ENCODE results near the gene TMEM181.
A peak's percentile ranks its signal among the peaks of the same experiment; 100 is the strongest.
"Not testable (repeated sequence)": the region's sequence is repeated elsewhere in the genome, so short reads cannot be mapped to it uniquely, and the experiment has no call there.

Gene TMEM181

DNA sequence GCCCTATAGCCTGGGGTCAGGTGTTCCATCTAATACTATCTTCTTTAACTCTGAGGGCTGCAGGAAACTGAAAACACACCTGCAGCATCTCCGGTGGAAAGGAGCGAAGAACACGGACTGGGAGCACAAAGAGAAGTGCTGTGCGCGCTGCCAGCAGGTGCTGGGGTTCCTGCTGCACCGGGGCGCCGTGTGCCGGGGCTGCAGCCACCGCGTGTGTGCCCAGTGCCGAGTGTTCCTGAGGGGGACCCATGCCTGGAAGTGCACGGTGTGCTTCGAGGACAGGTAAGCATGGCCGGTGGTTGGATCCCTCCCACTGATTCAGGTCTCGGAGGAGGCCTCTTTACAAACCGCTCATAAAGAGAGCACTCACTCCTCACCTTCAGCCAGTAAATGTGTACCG, 105.4 kb downstream of the TMEM181 start:
- DNase-seq (ENCODE audit: low read depth), result no peak
- H3K4me3 ChIP-seq (ENCODE audit: low read depth, low read length), result no peak overlapping the region
- TF ChIP-seq, protein P1, sequence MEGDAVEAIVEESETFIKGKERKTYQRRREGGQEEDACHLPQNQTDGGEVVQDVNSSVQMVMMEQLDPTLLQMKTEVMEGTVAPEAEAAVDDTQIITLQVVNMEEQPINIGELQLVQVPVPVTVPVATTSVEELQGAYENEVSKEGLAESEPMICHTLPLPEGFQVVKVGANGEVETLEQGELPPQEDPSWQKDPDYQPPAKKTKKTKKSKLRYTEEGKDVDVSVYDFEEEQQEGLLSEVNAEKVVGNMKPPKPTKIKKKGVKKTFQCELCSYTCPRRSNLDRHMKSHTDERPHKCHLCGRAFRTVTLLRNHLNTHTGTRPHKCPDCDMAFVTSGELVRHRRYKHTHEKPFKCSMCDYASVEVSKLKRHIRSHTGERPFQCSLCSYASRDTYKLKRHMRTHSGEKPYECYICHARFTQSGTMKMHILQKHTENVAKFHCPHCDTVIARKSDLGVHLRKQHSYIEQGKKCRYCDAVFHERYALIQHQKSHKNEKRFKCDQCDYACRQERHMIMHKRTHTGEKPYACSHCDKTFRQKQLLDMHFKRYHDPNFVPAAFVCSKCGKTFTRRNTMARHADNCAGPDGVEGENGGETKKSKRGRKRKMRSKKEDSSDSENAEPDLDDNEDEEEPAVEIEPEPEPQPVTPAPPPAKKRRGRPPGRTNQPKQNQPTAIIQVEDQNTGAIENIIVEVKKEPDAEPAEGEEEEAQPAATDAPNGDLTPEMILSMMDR (IDR thresholded peaks at IDR 0.05; ENCODE audit: control insufficient read depth, extremely low read depth, insufficient read depth), result no peak

DNA sequence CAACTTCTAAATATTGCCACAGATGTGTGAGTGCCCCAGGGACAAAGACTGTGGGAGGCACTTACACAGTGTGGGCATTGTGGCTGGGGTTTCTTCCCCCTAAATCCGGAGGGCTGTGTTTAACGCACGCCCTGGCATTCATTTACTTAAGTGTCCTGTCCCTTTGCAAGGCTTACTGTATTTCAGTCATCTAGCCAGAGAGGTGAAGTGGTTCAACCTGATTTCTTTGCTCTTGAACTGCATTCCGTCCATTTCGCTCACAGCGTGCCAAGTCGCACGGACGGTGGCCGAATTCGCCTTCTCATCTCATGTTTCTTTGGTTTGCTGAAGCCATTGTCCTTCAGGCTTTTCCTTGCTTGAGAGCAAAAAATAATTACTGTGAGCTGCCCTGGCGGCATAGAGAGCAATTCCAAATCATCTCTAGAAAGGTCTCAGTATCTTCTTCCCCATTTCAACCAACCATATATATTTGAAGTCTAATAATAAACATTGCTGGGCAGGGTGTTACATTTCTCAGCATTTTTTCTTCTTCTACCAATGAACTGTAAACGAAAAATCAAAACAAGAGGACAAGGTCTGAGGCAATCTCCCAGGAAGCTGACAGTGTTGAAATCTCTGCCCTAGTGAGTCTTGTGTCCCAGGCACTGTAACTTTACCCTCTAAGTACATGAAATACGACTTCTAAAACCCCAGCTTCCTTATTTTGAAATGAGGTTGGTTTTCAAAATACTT, 106.9 kb downstream of the TMEM181 start:
- H3K4me3 ChIP-seq (ENCODE audit: low read depth, low read length), result no peak overlapping the region
- DNase-seq (ENCODE audit: low read depth), result peak; percentile 55
- TF ChIP-seq, protein P1 (IDR thresholded peaks at IDR 0.05; ENCODE audit: control insufficient read depth, extremely low read depth, insufficient read depth), result no peak

DNA sequence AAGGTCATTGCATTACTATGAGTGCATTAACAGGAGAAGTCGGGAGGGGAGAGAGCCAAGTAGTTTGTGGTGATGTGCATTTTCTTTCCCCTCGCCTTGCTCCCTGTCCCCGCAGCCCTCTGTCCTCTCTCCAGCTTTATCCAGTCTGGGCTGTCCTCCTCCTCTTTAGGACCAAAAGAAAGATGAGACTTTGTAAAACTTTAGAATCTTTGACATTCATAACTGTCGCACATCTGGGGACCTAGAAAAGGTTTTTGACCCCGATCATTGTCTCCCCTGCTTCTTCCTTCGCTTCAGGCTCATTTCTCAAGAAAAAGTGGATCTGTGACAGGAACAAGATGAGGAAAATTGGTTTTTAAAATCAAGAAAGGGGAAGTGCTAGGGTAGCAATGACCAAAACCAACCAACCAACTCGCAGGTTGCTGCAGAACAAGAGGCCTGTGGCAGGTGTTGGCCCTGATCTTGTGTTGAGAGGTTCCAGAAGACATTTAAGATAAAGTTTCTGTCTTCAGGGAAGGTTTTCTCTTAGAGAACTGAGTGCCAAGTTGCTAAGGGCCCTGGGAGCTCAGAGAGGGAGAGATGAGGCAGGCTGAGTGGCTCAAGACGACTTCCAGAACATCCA, 107.6 kb downstream of the TMEM181 start:
- no peak for DNase-seq (ENCODE audit: low read depth)
- TF ChIP-seq, protein P1 (IDR thresholded peaks at IDR 0.05; ENCODE audit: control insufficient read depth, extremely low read depth, insufficient read depth), result no peak

DNA sequence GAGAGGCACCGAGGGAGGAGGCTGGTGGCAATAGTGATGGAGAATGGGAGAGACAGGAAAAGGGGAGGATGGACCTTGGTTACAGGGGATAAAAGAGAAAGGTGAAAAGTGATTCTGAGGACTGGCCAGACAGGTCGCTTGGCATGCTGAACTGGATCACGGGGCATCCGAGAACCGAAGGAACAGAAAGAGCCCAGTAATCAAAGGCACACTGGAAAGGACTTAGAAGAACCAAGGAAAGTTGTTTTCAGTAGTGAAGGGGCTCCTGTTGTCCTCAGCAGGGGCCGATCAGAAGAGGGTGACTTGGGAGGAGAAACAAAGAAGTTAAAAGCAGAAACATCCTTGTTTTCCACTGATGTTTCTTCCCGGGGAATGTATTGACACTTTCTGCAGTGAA, 108.8 kb downstream of the TMEM181 start:
- H3K4me3 ChIP-seq (ENCODE audit: low read depth, low read length), result no peak overlapping the region
- DNase-seq (ENCODE audit: low read depth), result no peak
- TF ChIP-seq, protein P1 (IDR thresholded peaks at IDR 0.05; ENCODE audit: control insufficient read depth, extremely low read depth, insufficient read depth), result no peak

More for the DNA sequence above, 107.6 kb downstream of the TMEM181 start:
- H3K4me3 ChIP-seq (ENCODE audit: low read depth, low read length), result no peak overlapping the region

DNA sequence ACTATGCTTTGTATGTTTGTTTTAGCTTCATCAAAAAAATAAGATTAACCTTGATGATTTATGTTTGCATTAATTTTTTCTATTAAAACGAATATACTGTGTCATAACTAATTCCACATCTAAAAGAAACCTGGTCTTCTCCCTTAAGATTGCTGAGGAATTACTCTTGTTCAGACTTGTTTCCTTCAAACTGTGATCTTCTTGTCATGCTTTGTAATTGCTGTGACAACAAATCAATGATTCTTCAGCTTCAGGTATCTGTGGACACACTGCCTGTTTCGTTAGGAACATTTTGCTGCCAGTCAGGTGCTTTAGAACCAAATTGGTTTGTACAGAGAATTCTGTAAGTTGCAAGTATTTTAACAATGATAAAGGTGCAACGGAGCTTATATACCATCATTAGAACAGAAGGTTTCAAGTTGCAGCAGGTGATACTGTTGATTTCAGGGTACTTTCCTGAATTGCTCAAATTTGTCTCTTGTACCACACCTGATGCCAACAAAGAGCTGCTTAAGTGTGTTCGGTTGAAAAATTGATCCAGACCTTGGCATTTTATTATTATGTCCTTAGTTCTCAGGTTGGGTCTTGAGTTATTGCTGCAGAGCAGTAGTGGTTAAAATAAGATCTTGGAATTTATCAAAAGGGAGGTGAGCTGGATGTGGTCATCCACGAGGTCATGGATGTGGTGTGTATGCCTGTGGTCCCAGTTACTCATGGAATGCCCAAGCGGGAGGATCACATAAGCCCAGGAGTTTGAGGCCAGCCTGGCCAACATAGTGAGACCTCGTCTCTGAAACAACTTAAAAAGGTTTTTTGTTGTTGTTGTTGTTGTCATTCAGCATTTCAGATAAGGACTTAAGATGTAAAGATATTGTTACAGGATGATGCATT, 109.5 kb downstream of the TMEM181 start:
- no peak overlapping the region for H3K4me3 ChIP-seq (ENCODE audit: low read depth, low read length)
- DNase-seq (ENCODE audit: low read depth), result no peak
- TF ChIP-seq, protein P1 (IDR thresholded peaks at IDR 0.05; ENCODE audit: control insufficient read depth, extremely low read depth, insufficient read depth), result no peak

DNA sequence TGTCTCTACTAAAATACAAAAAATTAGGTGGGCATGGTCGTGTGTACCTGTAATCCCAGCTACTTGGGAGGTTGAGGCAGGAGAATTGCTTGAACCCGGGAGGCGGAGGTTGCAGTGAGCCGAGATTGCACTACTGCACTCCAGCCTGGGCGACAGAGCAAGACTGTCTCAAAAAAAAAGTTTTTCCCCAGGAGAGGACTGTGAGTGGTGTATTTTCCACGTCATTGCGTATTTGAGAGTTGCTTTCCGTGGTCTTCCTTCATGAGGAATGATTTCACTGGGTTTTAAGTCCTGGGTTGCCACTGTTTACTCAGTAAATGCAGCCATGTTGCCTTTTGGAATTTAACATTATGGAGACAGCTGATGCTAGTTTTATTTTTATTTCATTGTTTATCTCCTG, 112.2 kb downstream of the TMEM181 start:
- DNase-seq (ENCODE audit: low read depth); H3K4me3 ChIP-seq (ENCODE audit: low read depth, low read length): not testable (repeated sequence)

DNA sequence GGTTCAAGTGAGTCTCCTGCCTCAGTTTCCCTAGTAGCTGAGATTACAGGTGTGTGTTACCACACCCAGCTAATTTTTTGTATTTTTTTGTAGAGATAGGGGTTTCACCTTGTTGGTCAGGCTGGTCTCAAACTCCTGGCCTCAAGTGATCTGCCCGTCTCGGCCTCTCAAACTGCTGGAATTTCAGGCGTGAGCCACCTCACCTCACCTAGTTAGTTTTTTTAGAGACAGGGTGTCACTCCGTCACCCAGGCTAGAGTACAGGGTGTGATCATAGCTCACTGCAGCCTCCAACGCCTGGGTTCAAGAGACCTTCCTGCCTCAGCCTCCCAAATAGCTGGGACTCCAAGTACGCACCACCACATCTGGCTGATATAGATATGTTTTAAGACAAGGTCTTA, 112.8 kb downstream of the TMEM181 start:
- TF ChIP-seq, protein P1 (IDR thresholded peaks at IDR 0.05; ENCODE audit: control insufficient read depth, extremely low read depth, insufficient read depth), result no peak
- no peak overlapping the region for H3K4me3 ChIP-seq (ENCODE audit: low read depth, low read length)
- DNase-seq (ENCODE audit: low read depth), result no peak

Data from LNCaP clone FGC (cell line).